GM12892 (cell line): Measurements from ENCODE around the gene DDRGK1.

Experiments used
- POLR2A ChIP-seq: IDR thresholded peaks from 2 replicates; pipeline ENCODE4 v1.6.1; 2011; ENCODE audit warnings: low read depth, low read length, control low read depth
- POLR2AphosphoS5 ChIP-seq: IDR thresholded peaks from 2 replicates; pipeline ENCODE4 v1.6.1; 2011; ENCODE audit warnings: low read depth, low read length, control low read depth
- TAF1 ChIP-seq: IDR thresholded peaks from 2 replicates; pipeline ENCODE4 v1.6.1; 2011; ENCODE audit warnings: low read depth, mild to moderate bottlenecking, control low read depth, low read length, borderline replicate concordance

DNA sequence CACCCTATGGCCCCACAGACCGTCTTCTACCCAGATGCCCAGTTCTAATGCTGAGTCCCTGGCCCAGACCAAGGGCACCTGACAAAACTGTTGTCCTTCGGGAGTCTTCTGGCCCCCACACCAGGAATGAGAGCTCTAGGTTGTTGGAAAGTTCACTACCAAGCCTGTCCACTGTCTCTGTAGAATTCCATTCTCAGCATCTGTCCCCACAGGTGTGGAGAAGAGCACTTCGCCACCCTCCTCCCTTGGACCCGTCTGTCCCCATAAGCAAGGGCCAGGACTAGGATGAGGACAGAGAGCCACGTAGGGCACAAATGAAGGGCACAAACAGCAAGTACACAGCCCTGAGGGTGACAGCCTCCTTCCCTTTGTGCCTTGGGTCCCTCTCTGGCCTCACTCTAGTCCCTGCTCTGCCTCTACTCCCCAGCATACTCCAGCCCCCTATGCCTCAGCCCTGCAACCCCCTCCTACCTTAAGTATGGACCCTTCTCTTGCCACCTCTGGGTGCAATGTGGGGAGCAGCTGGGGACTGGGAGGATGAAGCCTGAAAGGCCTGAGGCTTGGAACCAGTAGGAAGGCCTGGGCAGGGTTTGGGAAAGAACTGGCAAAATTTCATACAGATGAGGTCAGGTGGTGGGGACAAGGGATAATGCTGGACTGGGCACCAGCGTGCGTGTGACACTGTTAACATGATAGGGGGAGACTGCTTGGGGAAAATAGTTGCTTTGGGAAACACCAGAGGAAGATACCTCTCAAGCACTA, 35.5 kb downstream of the DDRGK1 start:
- TF ChIP-seq POLR2A = no peak
- no peak for TF ChIP-seq POLR2AphosphoS5
- TF ChIP-seq TAF1 = no peak
